SK-N-SH treated with all-trans-retinoic acid at 6 μM for 48 hours (cell line): ENCODE measurements around the gene ODAD2.

ENCODE experiments used
- ATAC-seq: fragments of 200-7000 bp; cut with Tn5 transposase; 3 replicates; pipeline ENCODE4 v1.9.1; 2020; ENCODE audit warnings: mild to moderate bottlenecking, moderate library complexity
- ARNTL ChIP-seq: fragments of 450-650 bp; formaldehyde crosslinking; IDR thresholded peaks from 2 replicates; pipeline ENCODE4 v1.5.0; 2020; ENCODE audit warnings: low read depth, mild to moderate bottlenecking, moderate library complexity, borderline replicate concordance
- CSDC2 ChIP-seq: fragments of 250-450 bp; sonication (Bioruptor Pico); IDR thresholded peaks from 2 replicates; pipeline ENCODE4 v1.5.0; 2020; ENCODE audit warnings: mild to moderate bottlenecking, moderate library complexity
- ESRRG ChIP-seq: fragments of 250-450 bp; sonication (Bioruptor Pico); IDR thresholded peaks from 2 replicates; pipeline ENCODE4 v1.6.1; 2021; ENCODE audit warnings: mild to moderate bottlenecking
- GLIS3 ChIP-seq: fragments of 250-450 bp; sonication (Bioruptor Pico); IDR thresholded peaks from 2 replicates; pipeline ENCODE4 v1.5.0; 2020; ENCODE audit warnings: mild to moderate bottlenecking, moderate library complexity
- ISL1 ChIP-seq: fragments of 250-450 bp; sonication (Bioruptor Pico); IDR thresholded peaks from 2 replicates; pipeline ENCODE4 v2.1.2; 2022; ENCODE audit warnings: mild to moderate bottlenecking, moderate library complexity
- OSR1 ChIP-seq: fragments of 250-450 bp; sonication (Bioruptor Pico); IDR thresholded peaks from 2 replicates; pipeline ENCODE4 v1.8.0; 2022; ENCODE audit warnings: moderate library complexity, mild to moderate bottlenecking, inconsistent platforms
- RARB ChIP-seq: fragments of 250-450 bp; sonication (Bioruptor Pico); IDR thresholded peaks from 2 replicates; pipeline ENCODE4 v1.8.0; 2021; ENCODE audit warnings: mild to moderate bottlenecking, moderate library complexity
- SNAI2 ChIP-seq: fragments of 250-450 bp; sonication (Bioruptor Pico); IDR thresholded peaks from 2 replicates; pipeline ENCODE4 v1.5.0; 2020; ENCODE audit warnings: mild to moderate bottlenecking, moderate library complexity
- ZC3H10 ChIP-seq: fragments of 250-450 bp; sonication (Bioruptor Pico); IDR thresholded peaks from 2 replicates; pipeline ENCODE4 v1.5.1; 2021; ENCODE audit warnings: mild to moderate bottlenecking, moderate library complexity
- ZFP3 ChIP-seq: fragments of 250-450 bp; sonication (Bioruptor Pico); IDR thresholded peaks from 2 replicates; pipeline ENCODE4 v1.5.0; 2020; ENCODE audit warnings: mild to moderate bottlenecking, moderate library complexity
- ZFP30 ChIP-seq: fragments of 450-650 bp; formaldehyde crosslinking; IDR thresholded peaks from 2 replicates; pipeline ENCODE4 v1.5.0; 2022; ENCODE audit warnings: mild to moderate bottlenecking, moderate library complexity
- ZNF565 ChIP-seq: fragments of 450-650 bp; formaldehyde crosslinking; conservative IDR thresholded peaks from 2 replicates; pipeline ENCODE4 v1.5.0; 2020; ENCODE audit warnings: low read depth, mild to moderate bottlenecking, moderate library complexity
- ZNF70 ChIP-seq: fragments of 450-650 bp; formaldehyde crosslinking; IDR thresholded peaks from 2 replicates; pipeline ENCODE4 v1.5.0; 2020; ENCODE audit warnings: mild to moderate bottlenecking, moderate library complexity
- ZNF8 ChIP-seq: fragments of 450-650 bp; formaldehyde crosslinking; IDR thresholded peaks from 2 replicates; pipeline ENCODE4 v1.5.0; 2020; ENCODE audit warnings: mild to moderate bottlenecking, moderate library complexity
- TF ChIP-seq, protein P1 (sequence below): fragments of 250-450 bp; sonication (Bioruptor Pico); IDR thresholded peaks from 2 replicates; pipeline ENCODE4 v1.5.0; 2020; ENCODE audit warnings: mild to moderate bottlenecking, moderate library complexity
- TF ChIP-seq, protein P2 (sequence below): fragments of 250-450 bp; sonication (Bioruptor Pico); IDR thresholded peaks from 2 replicates; pipeline ENCODE4 v1.8.0; 2020; ENCODE audit warnings: mild to moderate bottlenecking, moderate library complexity, borderline replicate concordance
- TF ChIP-seq, protein P3 (sequence below): fragments of 250-450 bp; sonication (Bioruptor Pico); IDR thresholded peaks from 2 replicates; pipeline ENCODE4 v1.5.1; 2021; ENCODE audit warnings: mild to moderate bottlenecking, moderate library complexity
- TF ChIP-seq, protein P4 (sequence below): fragments of 250-450 bp; sonication (Bioruptor Pico); IDR thresholded peaks from 2 replicates; pipeline ENCODE4 v1.8.0; 2021; ENCODE audit warnings: low read depth, mild to moderate bottlenecking, moderate library complexity, borderline replicate concordance

The ODAD2 gene

DNA sequence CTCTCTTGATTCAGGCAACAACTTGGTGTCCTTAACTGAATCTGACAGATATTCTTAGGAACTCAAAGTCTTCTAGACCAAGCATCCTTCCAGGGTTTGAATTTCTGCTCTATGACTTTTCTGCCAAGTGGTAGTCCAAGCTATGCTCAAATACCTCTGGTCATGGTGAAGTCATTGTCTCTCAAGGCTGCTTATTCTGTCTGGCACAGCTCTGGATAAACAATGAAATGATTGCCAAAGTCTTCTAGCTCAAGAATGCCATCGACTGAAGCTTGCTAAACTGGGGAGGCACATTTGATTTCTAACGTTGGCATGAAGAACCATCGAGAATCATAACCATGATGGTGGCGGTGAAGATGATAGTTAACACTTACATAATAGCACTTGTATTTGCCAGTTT lies 137.1 kb downstream of the ODAD2 start:
- no peak for ATAC-seq
- TF ChIP-seq ZNF565: no peak
- TF ChIP-seq ISL1 (CRISPR knock-in tag): no peak
- no peak for TF ChIP-seq ZNF70 (CRISPR knock-in tag)
- no peak for TF ChIP-seq ZNF8
- no peak for TF ChIP-seq ARNTL (CRISPR knock-in tag)
- TF ChIP-seq, protein P1, sequence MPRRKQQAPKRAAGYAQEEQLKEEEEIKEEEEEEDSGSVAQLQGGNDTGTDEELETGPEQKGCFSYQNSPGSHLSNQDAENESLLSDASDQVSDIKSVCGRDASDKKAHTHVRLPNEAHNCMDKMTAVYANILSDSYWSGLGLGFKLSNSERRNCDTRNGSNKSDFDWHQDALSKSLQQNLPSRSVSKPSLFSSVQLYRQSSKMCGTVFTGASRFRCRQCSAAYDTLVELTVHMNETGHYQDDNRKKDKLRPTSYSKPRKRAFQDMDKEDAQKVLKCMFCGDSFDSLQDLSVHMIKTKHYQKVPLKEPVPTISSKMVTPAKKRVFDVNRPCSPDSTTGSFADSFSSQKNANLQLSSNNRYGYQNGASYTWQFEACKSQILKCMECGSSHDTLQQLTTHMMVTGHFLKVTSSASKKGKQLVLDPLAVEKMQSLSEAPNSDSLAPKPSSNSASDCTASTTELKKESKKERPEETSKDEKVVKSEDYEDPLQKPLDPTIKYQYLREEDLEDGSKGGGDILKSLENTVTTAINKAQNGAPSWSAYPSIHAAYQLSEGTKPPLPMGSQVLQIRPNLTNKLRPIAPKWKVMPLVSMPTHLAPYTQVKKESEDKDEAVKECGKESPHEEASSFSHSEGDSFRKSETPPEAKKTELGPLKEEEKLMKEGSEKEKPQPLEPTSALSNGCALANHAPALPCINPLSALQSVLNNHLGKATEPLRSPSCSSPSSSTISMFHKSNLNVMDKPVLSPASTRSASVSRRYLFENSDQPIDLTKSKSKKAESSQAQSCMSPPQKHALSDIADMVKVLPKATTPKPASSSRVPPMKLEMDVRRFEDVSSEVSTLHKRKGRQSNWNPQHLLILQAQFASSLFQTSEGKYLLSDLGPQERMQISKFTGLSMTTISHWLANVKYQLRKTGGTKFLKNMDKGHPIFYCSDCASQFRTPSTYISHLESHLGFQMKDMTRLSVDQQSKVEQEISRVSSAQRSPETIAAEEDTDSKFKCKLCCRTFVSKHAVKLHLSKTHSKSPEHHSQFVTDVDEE (CRISPR knock-in tag): no peak
- no peak for TF ChIP-seq ZFP3 (CRISPR knock-in tag)
- no peak for TF ChIP-seq SNAI2 (CRISPR knock-in tag)
- TF ChIP-seq RARB (CRISPR knock-in tag): no peak
- no peak for TF ChIP-seq CSDC2
- TF ChIP-seq, protein P2, sequence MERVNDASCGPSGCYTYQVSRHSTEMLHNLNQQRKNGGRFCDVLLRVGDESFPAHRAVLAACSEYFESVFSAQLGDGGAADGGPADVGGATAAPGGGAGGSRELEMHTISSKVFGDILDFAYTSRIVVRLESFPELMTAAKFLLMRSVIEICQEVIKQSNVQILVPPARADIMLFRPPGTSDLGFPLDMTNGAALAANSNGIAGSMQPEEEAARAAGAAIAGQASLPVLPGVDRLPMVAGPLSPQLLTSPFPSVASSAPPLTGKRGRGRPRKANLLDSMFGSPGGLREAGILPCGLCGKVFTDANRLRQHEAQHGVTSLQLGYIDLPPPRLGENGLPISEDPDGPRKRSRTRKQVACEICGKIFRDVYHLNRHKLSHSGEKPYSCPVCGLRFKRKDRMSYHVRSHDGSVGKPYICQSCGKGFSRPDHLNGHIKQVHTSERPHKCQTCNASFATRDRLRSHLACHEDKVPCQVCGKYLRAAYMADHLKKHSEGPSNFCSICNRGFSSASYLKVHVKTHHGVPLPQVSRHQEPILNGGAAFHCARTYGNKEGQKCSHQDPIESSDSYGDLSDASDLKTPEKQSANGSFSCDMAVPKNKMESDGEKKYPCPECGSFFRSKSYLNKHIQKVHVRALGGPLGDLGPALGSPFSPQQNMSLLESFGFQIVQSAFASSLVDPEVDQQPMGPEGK (CRISPR knock-in tag): no peak
- TF ChIP-seq ESRRG (CRISPR knock-in tag): no peak
- no peak for TF ChIP-seq ZC3H10 (CRISPR knock-in tag)
- TF ChIP-seq GLIS3 (CRISPR knock-in tag): no peak
- TF ChIP-seq, protein P3, sequence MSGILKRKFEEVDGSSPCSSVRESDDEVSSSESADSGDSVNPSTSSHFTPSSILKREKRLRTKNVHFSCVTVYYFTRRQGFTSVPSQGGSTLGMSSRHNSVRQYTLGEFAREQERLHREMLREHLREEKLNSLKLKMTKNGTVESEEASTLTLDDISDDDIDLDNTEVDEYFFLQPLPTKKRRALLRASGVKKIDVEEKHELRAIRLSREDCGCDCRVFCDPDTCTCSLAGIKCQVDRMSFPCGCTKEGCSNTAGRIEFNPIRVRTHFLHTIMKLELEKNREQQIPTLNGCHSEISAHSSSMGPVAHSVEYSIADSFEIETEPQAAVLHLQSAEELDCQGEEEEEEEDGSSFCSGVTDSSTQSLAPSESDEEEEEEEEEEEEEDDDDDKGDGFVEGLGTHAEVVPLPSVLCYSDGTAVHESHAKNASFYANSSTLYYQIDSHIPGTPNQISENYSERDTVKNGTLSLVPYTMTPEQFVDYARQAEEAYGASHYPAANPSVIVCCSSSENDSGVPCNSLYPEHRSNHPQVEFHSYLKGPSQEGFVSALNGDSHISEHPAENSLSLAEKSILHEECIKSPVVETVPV (CRISPR knock-in tag): no peak
- TF ChIP-seq ZFP30: no peak
- no peak for TF ChIP-seq OSR1
- TF ChIP-seq, protein P4, sequence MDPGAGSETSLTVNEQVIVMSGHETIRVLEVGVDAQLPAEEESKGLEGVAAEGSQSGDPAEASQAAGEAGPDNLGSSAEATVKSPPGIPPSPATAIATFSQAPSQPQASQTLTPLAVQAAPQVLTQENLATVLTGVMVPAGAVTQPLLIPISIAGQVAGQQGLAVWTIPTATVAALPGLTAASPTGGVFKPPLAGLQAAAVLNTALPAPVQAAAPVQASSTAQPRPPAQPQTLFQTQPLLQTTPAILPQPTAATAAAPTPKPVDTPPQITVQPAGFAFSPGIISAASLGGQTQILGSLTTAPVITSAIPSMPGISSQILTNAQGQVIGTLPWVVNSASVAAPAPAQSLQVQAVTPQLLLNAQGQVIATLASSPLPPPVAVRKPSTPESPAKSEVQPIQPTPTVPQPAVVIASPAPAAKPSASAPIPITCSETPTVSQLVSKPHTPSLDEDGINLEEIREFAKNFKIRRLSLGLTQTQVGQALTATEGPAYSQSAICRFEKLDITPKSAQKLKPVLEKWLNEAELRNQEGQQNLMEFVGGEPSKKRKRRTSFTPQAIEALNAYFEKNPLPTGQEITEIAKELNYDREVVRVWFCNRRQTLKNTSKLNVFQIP (CRISPR knock-in tag): no peak

DNA sequence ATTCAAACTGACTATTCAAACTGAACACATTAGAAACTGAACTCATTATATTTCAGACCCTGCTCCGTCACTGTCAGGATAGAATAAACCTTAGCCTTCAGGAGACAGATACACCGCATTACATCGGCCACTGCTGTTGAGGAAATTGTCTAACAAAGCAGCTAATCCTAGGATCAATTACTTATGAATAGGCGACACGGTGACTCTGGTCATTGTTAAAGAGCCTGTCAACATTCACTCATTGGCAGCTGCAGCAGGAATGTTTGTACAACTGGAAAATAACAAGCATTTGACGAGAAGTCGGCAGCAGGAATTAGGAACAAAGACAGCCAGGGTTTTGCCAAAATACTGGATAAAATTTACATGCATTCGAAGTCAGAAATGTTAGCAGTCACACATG lies 141.3 kb downstream of the ODAD2 start:
- TF ChIP-seq, protein P3 (CRISPR knock-in tag): no peak
- TF ChIP-seq ZNF565 (no peak), SNAI2 (CRISPR knock-in tag) (no peak), ARNTL (CRISPR knock-in tag) (no peak)
- no peak for ATAC-seq

DNA sequence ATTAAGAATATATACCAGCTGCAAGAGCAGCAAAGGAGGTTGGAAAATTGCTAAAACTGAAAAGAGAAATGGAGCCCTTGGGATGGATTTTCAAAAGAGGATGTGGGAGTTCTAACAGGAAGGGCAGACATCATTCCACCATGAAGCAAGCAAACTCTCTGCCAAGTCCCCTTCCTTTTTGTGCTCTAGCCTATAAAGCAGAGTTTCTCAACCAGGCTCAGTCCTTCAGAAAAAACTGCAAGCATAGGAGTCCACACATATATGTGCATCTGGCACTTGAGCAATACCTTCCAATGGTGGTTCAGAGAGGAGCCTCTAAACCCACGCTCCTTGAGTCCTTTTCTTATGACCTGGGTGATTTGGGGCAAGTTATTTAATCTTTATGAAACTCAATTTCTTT lies 154.7 kb downstream of the ODAD2 start:
- TF ChIP-seq GLIS3 (CRISPR knock-in tag) (no peak), ZC3H10 (CRISPR knock-in tag) (no peak), SNAI2 (CRISPR knock-in tag) (no peak), ISL1 (CRISPR knock-in tag) (no peak), ZFP3 (CRISPR knock-in tag) (no peak)
- TF ChIP-seq, protein P3 (CRISPR knock-in tag): no peak
- no peak for ATAC-seq
